Measurements from ENCODE around the gene SPO11. TPM values are rescaled to one million over a fixed set of nuclear protein-coding genes. Genes with fewer than 3 reads are reported as not detected.

The SPO11 gene
- total RNA-seq, 1 experiment from 2014 or later, result not detected

GRCh38 chr20:57316795-57317201, 12.8 kb upstream of the SPO11 start:
- Histone ChIP-seq H3K9ac (ENCODE audit: extremely low read depth, insufficient read length, low read length) (no peak overlapping the region), H3K56ac (ENCODE audit: insufficient read length, low read depth, low read length) (no peak overlapping the region), H3K27me3 (ENCODE audit: insufficient read depth, low read length) (no peaks in the 10 kb centered on the region), H4K8ac (replicated peaks; ENCODE audit: insufficient read length, low read depth, low read length) (no peak overlapping the region), H3K23me2 (ENCODE audit: insufficient read length, low read depth, low read length, poor library complexity, severe bottlenecking) (no peaks in the 10 kb centered on the region), H3K27ac (ENCODE audit: insufficient read length, low read depth, low read length) (no peak overlapping the region), H3K14ac (ENCODE audit: insufficient read depth, low read length) (no peak overlapping the region), H4K91ac (ENCODE audit: insufficient read length, low read depth, low read length) (no peak overlapping the region), H3K23ac (ENCODE audit: insufficient read length, low read depth, low read length) (no peak overlapping the region), H2BK15ac (ENCODE audit: low read depth, low read length) (no peak overlapping the region), H2BK12ac (ENCODE audit: insufficient read length, low read depth, low read length) (no peak overlapping the region), H2AFZ (ENCODE audit: low read length) (no peak overlapping the region), H2AK5ac (ENCODE audit: insufficient read length, low read length) (no peak overlapping the region), H2BK5ac (ENCODE audit: insufficient read length, low read length) (no peak overlapping the region), H3K4me2 (ENCODE audit: insufficient read depth, insufficient read length, low read length) (no peak overlapping the region), H4K20me1 (ENCODE audit: control insufficient read depth, insufficient read depth, insufficient read length) (no peaks in the 10 kb centered on the region), H4K5ac (ENCODE audit: insufficient read length, low read depth, low read length) (no peak overlapping the region), H3T11ph (ENCODE audit: low read length) (no peak overlapping the region), H3K79me2 (ENCODE audit: insufficient read depth, low read length) (no peaks in the 10 kb centered on the region), H2BK120ac (ENCODE audit: low read depth, low read length, poor library complexity, severe bottlenecking) (no peak overlapping the region), H3K4me1 (ENCODE audit: insufficient read depth, low read length) (no peaks in the 10 kb centered on the region), H3K4ac (ENCODE audit: low read depth, low read length) (no peak overlapping the region), H3K79me1 (ENCODE audit: insufficient read depth, low read depth, low read length, poor library complexity, severe bottlenecking) (no peaks in the 10 kb centered on the region), H3K18ac (ENCODE audit: insufficient read length, low read depth, low read length) (no peak overlapping the region), H3K9me3 (ENCODE audit: control insufficient read depth, low read depth, low read length) (no peaks in the 10 kb centered on the region), H2BK20ac (ENCODE audit: low read depth, low read length, poor library complexity, severe bottlenecking) (no peak overlapping the region)
- peaks cover 8% of the 10 kb centered on the region in 2 experiments; a peak in 3 of 4 replicates for H3K4me1 Mint-ChIP-seq
- TF ChIP-seq CTCF (conservative IDR thresholded peaks at IDR 0.05), result no peak
- no peaks in the 10 kb centered on the region for H3K9me3 Mint-ChIP-seq
- H3K36me3 Mint-ChIP-seq (ENCODE audit: insufficient read depth in 1 of 3, low read depth in 3 of 3), result no peaks in the 10 kb centered on the region
- no peak for DNase-seq
- H3K27me3 Mint-ChIP-seq (ENCODE audit: low read depth), result peaks cover 13% of the 10 kb centered on the region
- no peak overlapping the region for H3K27ac Mint-ChIP-seq
- no peak overlapping the region for H3K4me3 Mint-ChIP-seq
- WGBS (ENCODE audit: extremely low coverage, insufficient read length, low lambda C conversion rate), result no CpG with 5 or more reads among the region's 9 CpGs

All from H9 (cell line).